HG03097 (cell line): ENCODE measurements around the gene SLC25A36.
"Not testable (repeated sequence)": the region's sequence is repeated elsewhere in the genome, so short reads cannot be mapped to it uniquely, and the experiment has no call there.

Experiments
- ATAC-seq: cut with Tn5 transposase; IDR thresholded peaks from one replicate; pipeline ENCODE4 v1.9.1; 2021; ENCODE audit not compliant: unreplicated experiment, low FRiP score

The SLC25A36 gene

GRCh38 chr3:140929446-140929845 lies 12.2 kb upstream of the SLC25A36 start:
- no peak for ATAC-seq

- ATAC-seq, result no peak
These were observed 10.6 kb upstream of the SLC25A36 start for GRCh38 chr3:140931016-140931454.

GRCh38 chr3:140931801-140932200 lies 9.8 kb upstream of the SLC25A36 start:
- no peak for ATAC-seq

- no peak for ATAC-seq
These were observed 8.5 kb upstream of the SLC25A36 start for GRCh38 chr3:140933109-140933508.

- no peak for ATAC-seq
These were observed 8.1 kb upstream of the SLC25A36 start for GRCh38 chr3:140933552-140933951.

- not testable (repeated sequence) for ATAC-seq
These were observed 2.3 kb upstream of the SLC25A36 start for GRCh38 chr3:140939305-140939704.

GRCh38 chr3:140941090-140941433 lies 574 bp upstream of the SLC25A36 start:
- ATAC-seq, result no peak

- peak; percentile 36 for ATAC-seq
These were observed 827 bp downstream of the SLC25A36 start for GRCh38 chr3:140942221-140943104.

GRCh38 chr3:140943781-140944552 lies 2.3 kb downstream of the SLC25A36 start:
- ATAC-seq, result no peak

- ATAC-seq, result no peak
These were observed 7.0 kb downstream of the SLC25A36 start for GRCh38 chr3:140948460-140949249.

- no peak for ATAC-seq
These were observed 8.5 kb downstream of the SLC25A36 start for GRCh38 chr3:140950144-140950543.

GRCh38 chr3:140950863-140951262 lies 9.2 kb downstream of the SLC25A36 start:
- no peak for ATAC-seq

- not testable (repeated sequence) for ATAC-seq
These were observed 10.1 kb downstream of the SLC25A36 start for GRCh38 chr3:140951750-140952149.

- ATAC-seq, result no peak
These were observed 11.7 kb downstream of the SLC25A36 start for GRCh38 chr3:140953028-140953960.

- no peak for ATAC-seq
These were observed 12.9 kb downstream of the SLC25A36 start for GRCh38 chr3:140954576-140954975.

GRCh38 chr3:140955645-140956044 lies 14.0 kb downstream of the SLC25A36 start:
- ATAC-seq, result no peak

GRCh38 chr3:140956058-140956835 lies 14.6 kb downstream of the SLC25A36 start:
- no peak for ATAC-seq

- ATAC-seq, result no peak
These were observed 31.2 kb downstream of the SLC25A36 start for GRCh38 chr3:140972833-140973232.

- no peak for ATAC-seq
These were observed 33.3 kb downstream of the SLC25A36 start for GRCh38 chr3:140974900-140975299.
